ENCODE results near the gene AFAP1L2.

Gene AFAP1L2

GRCh38 chr10:114386452-114386851, 17.9 kb downstream of the AFAP1L2 start:
- no peak for FAIRE-seq

DNA sequence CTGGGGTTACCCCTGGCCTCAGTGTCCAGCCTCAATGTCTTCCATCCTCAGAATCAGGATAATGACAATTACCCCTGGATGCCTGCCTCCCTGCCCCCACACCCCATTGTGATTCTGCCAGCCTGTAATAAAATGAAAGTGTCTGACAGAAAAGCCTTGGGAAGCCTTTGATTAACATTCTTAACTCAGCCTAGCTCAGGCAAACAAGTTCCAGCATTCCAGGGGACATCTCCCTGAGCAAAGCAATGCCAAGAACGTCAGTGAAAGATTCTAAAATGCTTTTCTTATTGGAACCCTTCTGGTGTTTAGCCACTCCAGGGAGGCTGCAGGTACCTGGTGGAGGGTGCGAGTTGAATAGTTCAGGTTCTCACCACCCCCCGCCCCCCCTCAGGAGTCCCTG, 18.7 kb downstream of the AFAP1L2 start:
- no peak for FAIRE-seq

- no peak for FAIRE-seq
These were observed 19.7 kb downstream of the AFAP1L2 start for GRCh38 chr10:114384601-114385000.

- FAIRE-seq, result no peak
These were observed 20.1 kb downstream of the AFAP1L2 start for GRCh38 chr10:114384181-114384580.

GRCh38 chr10:114380797-114381196, 23.5 kb downstream of the AFAP1L2 start:
- no peak for FAIRE-seq

GRCh38 chr10:114380060-114380459, 24.2 kb downstream of the AFAP1L2 start:
- no peak for FAIRE-seq

- FAIRE-seq, result no peak
These were observed 24.7 kb downstream of the AFAP1L2 start for GRCh38 chr10:114379631-114380041.

DNA sequence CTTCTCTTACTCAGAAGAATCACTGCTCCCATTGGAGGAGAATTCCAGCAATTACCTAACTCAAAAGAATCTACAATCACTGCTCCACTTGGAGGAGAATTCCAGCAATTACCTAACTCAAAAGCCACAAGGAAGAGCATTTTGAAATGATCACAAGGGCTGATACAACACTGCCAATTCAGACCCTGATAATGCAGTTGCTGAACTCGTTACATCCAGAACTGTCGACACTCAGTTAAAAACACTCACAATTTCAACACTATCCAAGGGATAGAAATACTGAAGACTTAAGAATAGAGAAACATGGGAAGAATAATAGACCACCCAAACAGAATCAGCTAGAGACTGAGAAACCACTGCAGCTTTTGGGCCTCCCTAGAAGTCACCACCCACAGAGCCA, 27.8 kb downstream of the AFAP1L2 start:
- FAIRE-seq, result no peak

DNA sequence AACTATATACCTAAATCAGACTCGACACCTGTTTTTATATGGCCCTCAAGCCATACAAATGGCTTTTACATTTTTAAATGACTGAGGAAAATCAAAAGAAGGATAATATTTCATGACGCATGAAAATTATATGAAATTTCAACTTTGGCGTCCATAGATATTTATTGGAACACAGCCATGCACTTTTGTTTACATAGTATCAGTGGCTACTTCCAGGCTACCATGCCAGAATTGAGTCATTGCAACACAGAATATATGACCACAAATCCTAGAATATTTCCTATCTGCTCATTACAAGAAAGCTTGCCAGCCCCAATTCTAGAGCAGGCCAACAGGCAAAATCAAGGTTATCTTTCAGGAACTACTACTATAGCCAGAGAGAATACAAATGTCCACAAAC, 29.3 kb downstream of the AFAP1L2 start:
- no peak for FAIRE-seq

GRCh38 chr10:114374053-114374791, 30.1 kb downstream of the AFAP1L2 start:
- FAIRE-seq, result no peak

- FAIRE-seq, result no peak
These were observed 30.7 kb downstream of the AFAP1L2 start for GRCh38 chr10:114373631-114374030.

DNA sequence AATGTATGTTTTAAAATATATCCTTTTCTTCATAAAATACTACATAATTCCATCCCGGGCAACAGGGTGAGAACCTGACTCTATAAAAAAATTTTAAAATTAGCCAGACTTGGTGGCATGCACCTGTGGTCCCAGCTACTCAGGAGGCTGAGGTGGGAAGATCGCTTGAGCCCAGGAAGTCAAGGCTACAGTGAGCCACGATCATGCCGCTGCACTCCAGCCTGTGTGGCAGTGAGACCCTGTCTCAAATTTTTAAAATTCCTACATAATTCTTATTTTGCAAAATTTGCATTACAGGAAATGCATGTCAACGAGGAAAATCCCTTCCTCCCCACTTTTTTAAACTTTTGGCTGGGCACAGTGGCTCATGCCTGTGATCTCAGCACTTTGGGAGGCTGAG, 31.3 kb downstream of the AFAP1L2 start:
- FAIRE-seq, result no peak

GRCh38 chr10:114372179-114372578, 32.1 kb downstream of the AFAP1L2 start:
- FAIRE-seq, result no peak

DNA sequence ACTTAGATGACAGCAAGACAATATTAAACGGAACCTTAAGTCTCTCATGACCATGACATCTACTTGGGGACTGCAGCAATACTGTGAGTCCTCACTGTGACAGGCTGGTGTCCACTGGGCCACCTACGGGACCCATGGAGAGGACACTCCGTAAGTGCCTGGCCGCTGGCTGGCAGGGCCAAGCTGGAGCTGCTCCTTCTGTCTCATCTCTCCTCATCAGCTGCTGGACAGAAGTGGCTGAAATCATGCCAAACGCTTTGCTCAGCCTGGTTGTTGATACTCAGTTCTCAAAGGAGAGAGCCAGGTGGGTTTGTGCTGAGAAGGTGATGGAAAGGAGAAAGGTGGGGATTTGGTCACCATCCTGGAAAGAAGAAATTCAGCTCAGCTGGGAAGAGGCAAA, 33.3 kb downstream of the AFAP1L2 start:
- no peak for FAIRE-seq

GRCh38 chr10:114370199-114370598, 34.1 kb downstream of the AFAP1L2 start:
- FAIRE-seq, result no peak

GRCh38 chr10:114368057-114368391, 36.3 kb downstream of the AFAP1L2 start:
- no peak for FAIRE-seq

DNA sequence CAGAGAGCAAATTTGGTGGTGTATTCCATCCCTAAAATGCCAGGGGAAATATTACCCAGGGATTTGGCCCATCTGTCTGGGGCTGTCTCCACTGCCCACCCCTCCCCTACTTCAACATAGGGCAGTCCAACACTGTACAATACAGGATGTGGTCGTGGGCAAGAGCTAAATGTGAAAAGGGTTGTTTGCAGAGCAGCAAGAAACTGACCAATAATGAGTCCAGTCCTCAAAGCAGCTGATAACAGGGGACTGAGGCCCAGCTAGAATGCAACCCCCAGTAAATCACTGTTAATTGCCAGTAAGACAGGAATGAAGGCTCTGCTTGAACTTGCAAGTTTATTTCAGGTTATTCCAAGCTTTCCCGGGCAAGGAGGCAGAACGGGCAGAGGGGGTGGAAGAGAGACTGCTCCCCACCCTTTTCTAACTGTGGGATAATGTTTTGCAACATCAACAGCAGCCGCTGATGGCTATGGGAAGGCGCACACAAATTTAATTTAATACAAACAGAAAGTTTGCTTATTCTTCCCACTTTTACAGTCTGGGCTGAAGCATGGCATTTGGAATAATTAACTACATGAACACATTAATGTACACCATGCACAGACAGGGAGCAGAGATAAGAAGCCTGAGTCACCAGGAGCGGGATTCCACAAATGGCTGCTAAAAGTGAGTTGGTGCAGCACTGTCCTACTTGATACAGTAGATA, 36.8 kb downstream of the AFAP1L2 start:
- FAIRE-seq, result no peak

DNA sequence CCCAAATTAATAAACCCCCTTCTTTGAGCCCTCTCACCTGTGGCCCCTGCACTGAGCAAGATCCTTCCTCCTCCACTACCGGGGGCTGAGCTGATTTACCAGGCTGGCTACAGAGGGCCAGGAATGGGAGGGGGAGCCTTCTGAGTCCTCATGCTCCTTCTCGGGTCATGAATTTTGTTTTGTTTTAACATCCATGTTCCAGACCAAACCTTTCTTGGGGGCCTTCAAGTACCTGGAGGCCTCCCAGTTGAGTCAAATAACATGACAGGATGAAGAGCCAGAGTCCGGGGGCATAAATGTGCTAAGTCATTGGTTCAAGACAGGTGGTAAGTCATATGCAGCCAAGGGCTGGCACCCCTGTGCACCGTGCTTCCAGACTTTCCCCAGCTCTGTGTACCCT, 39.6 kb downstream of the AFAP1L2 start:
- FAIRE-seq, result no peak

- no peak for FAIRE-seq
These were observed 40.4 kb downstream of the AFAP1L2 start for GRCh38 chr10:114363745-114364454.

DNA sequence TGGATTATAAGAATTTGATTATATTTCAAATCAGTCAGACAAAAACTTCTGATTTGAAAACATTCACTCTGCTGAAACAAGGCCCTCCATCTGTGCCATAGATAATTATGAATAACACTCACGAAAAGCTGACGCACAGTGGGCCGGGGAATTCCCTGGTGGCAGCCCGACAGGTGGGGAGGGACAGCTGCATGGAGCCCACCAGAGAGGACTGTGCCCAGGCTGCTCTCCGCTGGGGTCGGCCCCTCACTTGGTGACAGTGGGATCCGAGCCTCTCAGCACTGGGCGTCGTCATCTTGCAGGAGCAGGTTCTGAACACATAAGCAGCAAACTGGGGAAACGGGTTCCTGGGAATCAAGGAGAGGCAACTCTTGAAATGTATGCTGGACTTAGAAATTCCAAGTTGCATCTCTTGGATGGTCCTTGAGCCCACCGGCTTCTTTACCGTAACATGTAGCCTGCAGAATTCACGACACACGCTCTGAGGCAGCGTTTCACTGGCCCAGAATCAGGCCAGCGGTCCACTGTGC, 41.4 kb downstream of the AFAP1L2 start:
- no peak for FAIRE-seq

DNA sequence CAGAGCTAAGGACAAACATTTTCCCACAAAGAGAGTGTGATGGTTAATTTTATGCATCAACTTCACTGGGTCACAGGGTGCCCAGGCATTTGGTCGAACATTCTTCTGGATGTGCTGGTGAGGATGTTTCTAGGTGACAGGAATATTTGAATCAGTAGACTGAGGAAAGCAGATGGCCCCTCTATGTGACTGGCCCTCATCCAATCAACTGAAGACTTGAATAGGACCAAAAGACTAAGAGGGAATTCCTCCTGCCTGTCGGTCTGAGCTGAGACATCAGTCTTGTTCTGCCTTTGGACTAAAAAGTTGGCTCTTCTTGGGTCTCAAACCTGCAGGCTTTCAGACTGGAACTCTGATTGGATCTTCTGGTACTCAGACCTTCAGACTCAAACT, 44.4 kb downstream of the AFAP1L2 start:
- no peak for FAIRE-seq

GRCh38 chr10:114359041-114359952, 45.0 kb downstream of the AFAP1L2 start:
- FAIRE-seq, result no peak

DNA sequence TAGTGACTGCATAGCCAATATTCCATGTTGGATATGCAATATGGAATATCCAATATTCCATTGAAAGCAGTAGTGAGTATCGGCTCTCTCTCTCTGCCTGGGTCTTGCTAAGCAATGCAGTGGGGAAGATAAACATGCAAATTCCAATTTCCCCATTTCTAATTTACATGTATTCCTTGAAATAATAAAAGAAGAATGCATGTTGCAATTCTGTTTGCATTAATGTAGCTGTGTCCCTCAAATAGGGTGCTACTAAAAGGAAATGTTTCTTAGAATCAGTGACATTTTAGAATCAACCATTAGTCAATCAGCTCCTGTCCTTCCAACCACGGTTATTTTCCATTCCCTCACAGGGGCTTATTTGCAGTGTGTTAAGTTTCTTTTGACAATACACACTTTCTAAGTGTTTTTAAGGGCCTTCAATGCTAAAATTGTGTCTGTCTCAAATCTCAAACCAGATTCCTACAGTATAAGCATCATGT, 46.7 kb downstream of the AFAP1L2 start:
- FAIRE-seq, result no peak

All from G401.6 (cell line).